Measurements from ENCODE around the gene ZC3H6.

DNA sequence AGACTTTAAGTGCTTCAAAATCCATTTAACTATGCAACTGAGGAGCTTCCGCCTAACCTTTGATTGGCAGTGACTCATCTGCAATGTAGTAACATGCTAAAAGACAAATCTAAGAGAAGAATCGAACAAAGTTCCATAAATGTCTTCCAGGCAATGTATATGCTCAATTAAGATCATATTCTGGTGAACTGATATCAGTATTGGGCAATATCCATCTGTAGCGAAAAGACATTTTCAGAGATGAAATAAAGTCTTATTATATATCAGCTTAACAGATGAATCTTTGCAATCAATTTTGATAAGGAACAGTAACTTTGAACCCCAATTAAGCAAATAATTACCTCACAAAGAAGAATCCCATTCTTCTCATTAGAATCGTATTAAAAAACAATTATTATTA is 32.2 kb upstream of the ZC3H6 start:
- TF ChIP-seq, protein P1, sequence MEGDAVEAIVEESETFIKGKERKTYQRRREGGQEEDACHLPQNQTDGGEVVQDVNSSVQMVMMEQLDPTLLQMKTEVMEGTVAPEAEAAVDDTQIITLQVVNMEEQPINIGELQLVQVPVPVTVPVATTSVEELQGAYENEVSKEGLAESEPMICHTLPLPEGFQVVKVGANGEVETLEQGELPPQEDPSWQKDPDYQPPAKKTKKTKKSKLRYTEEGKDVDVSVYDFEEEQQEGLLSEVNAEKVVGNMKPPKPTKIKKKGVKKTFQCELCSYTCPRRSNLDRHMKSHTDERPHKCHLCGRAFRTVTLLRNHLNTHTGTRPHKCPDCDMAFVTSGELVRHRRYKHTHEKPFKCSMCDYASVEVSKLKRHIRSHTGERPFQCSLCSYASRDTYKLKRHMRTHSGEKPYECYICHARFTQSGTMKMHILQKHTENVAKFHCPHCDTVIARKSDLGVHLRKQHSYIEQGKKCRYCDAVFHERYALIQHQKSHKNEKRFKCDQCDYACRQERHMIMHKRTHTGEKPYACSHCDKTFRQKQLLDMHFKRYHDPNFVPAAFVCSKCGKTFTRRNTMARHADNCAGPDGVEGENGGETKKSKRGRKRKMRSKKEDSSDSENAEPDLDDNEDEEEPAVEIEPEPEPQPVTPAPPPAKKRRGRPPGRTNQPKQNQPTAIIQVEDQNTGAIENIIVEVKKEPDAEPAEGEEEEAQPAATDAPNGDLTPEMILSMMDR (conservative IDR thresholded peaks at IDR 0.05; ENCODE audit: low read length): no peak
- TF ChIP-seq EZH2phosphoT487 (IDR thresholded peaks at IDR 0.05; ENCODE audit: borderline replicate concordance, low read depth, low read length): no peak
